KMS-11 (cell line): ENCODE results near the gene LRRC74A.

Experiments
- H2AFZ ChIP-seq: fragments of 200-600 bp; sonication (generic); 2 replicates; pipeline ENCODE4 v1.6.1; 2016; ENCODE audit warnings: antibody characterized with exemption, mixed run types, low read depth
- H3K27ac ChIP-seq: fragments of 200-600 bp; sonication (generic); 2 replicates; pipeline ENCODE4 v1.6.1; 2016; ENCODE audit warnings: mild to moderate bottlenecking, mixed run types
- H3K27me3 ChIP-seq: fragments of 200-600 bp; sonication (generic); 2 replicates; pipeline ENCODE4 v1.6.1; 2017; ENCODE audit warnings: mild to moderate bottlenecking, low read depth, mixed run types, moderate library complexity; ENCODE audit not compliant: insufficient read depth
- H3K36me3 ChIP-seq: fragments of 200-600 bp; sonication (generic); 2 replicates; pipeline ENCODE4 v1.6.1; 2017; ENCODE audit warnings: mild to moderate bottlenecking, mixed run types; ENCODE audit not compliant: insufficient read depth
- H3K4me1 ChIP-seq: fragments of 200-600 bp; sonication (generic); 2 replicates; pipeline ENCODE4 v1.6.1; 2016; ENCODE audit warnings: mild to moderate bottlenecking, low read depth, mixed run types; ENCODE audit not compliant: poor library complexity, severe bottlenecking
- H3K4me2 ChIP-seq: fragments of 200-600 bp; sonication (generic); 2 replicates; pipeline ENCODE4 v1.7.0; 2016; ENCODE audit warnings: mild to moderate bottlenecking, mixed run types
- H3K4me3 ChIP-seq: fragments of 200-600 bp; sonication (generic); IDR thresholded peaks from 2 replicates; pipeline ENCODE4 v1.6.1; 2017; ENCODE audit warnings: low read depth, low read length, mixed read lengths; ENCODE audit not compliant: insufficient read depth
- H3K79me2 ChIP-seq: fragments of 200-600 bp; sonication (generic); 2 replicates; pipeline ENCODE4 v1.6.1; 2016; ENCODE audit warnings: low read depth, mixed run types; ENCODE audit not compliant: insufficient read depth
- H3K9ac ChIP-seq: fragments of 200-600 bp; sonication (generic); 2 replicates; pipeline ENCODE4 v1.6.1; 2016; ENCODE audit warnings: mild to moderate bottlenecking, mixed run types
- H4K20me1 ChIP-seq: fragments of 200-600 bp; sonication (generic); 2 replicates; pipeline ENCODE4 v1.6.1; 2016; ENCODE audit warnings: mild to moderate bottlenecking, mixed run types; ENCODE audit not compliant: insufficient read depth
- CTCF ChIP-seq: fragments of 200-600 bp; sonication (generic); conservative IDR thresholded peaks from 2 replicates; pipeline ENCODE4 v1.6.1; 2017; ENCODE audit warnings: low read depth, mild to moderate bottlenecking, antibody characterized with exemption, low read length, moderate library complexity, mixed read lengths

LRRC74A gene

GRCh38 chr14:76812422-76813383 is 13.5 kb upstream of the LRRC74A start, which contains the start of gene ANGEL1:
TSS of gene ANGEL1 (minus strand) at chr14:76812882. CDS start at chr14:76812827, 55 bp downstream.
- H3K4me3 ChIP-seq, result no peak within 1 kb of the TSS
- H3K27me3 ChIP-seq, result no peaks in the 10 kb centered on the region
- no peaks in the 10 kb centered on the region for H3K36me3 ChIP-seq
- TF ChIP-seq CTCF, result no peak
- peak within 1 kb of the TSS; percentile 61 for H3K9ac ChIP-seq
- H3K79me2 ChIP-seq, result no peaks in the 10 kb centered on the region
- H2AFZ ChIP-seq, result peak within 1 kb of the TSS; percentile 83
- H3K4me1 ChIP-seq, result peaks cover 11% of the 10 kb centered on the region
- H3K27ac ChIP-seq, result peak within 1 kb of the TSS; percentile 26
- no peaks in the 10 kb centered on the region for H4K20me1 ChIP-seq
- peak within 1 kb of the TSS; percentile 52 for H3K4me2 ChIP-seq

DNA sequence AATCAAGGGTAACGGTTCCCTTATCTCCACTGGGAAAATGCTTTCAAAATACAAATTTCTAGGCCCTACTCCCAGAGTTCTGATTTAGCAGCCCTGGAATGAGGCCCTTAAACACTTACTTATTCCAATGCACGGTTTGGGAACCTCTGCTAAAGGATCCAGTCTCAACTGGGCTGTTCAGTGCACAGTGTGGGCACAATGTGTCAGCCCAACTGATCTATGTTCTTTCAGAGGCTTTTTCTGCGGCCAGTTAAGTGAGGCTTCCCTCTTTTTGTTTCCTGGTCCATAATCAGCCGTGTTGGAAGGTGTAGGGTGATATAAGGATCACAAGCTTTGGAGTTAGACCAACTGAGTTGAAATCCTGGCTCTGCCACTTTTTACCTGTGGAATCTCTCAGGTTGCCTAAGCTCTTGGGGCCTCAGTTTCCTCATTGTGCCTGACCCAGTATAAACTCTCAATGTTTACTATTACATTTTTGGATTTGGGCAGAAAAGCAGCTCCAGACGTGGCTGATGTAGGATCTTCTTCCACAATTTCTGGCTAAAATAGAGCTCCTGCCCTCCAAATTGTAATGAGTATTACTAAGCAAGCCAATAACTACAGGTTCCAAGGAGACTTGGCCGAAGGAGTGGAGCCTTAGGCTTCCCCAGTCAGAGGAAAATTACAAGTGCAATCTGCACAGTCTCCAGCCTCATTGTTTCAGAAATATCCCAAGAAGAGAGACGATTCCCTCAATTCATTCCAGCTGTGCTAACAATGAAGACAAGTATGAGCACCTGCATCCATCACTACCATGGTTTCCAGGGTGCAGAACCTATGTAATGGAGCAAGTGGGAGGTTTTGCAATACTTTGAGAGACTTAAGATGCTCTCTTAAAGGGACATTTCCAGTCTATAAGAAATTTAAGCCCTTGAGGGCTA is 11.2 kb upstream of the LRRC74A start:
- Histone ChIP-seq H3K9ac (no peak overlapping the region), H4K20me1 (no peaks in the 10 kb centered on the region), H3K27me3 (no peaks in the 10 kb centered on the region), H3K4me3 (no peak overlapping the region), H3K4me2 (no peak overlapping the region), H3K36me3 (no peaks in the 10 kb centered on the region), H3K27ac (no peak overlapping the region), H2AFZ (no peak overlapping the region), H3K4me1 (peaks cover 11% of the 10 kb centered on the region), H3K79me2 (no peaks in the 10 kb centered on the region)
- TF ChIP-seq CTCF, result no peak

GRCh38 chr14:76820700-76821099 is 5.5 kb upstream of the LRRC74A start:
- no peak overlapping the region for H3K9ac ChIP-seq
- no peak for TF ChIP-seq CTCF
- H3K4me1 ChIP-seq, result no peaks in the 10 kb centered on the region

DNA sequence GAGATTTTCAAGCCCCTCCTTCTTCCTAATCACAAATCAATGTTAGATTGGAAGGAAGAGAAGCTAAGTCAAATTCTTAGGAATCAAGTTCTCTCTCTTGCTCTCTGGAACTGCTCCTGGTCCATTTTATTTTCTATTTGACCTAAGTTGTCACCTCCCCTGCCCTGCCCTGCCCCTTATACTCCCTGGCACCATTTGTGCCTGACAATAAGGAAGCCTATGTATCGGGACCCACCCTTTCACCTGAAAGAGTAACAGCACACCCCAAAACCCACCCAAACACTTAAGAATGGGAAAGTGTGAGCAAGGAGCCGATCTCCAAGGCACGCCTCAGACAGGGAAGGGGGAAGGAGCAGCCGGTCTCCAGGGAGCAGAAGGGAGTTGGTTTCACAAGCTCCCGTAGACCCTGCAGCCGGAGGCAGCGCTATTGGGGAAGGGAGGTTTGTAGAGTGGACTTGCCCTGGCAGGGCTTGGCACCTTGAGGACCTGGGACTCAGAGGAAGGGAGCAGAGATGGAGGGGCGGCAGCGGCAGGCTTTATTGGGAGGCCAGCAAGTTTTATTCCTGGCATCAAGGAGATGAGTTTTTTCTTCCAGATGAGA is 1.6 kb downstream of the LRRC74A start:
- H3K4me2 ChIP-seq, result no peak overlapping the region
- H4K20me1 ChIP-seq, result no peaks in the 10 kb centered on the region
- H3K27me3 ChIP-seq, result no peaks in the 10 kb centered on the region
- TF ChIP-seq CTCF, result no peak
- no peaks in the 10 kb centered on the region for H3K4me1 ChIP-seq
- no peak overlapping the region for H3K4me3 ChIP-seq
- H3K79me2 ChIP-seq, result no peaks in the 10 kb centered on the region
- H2AFZ ChIP-seq, result no peak overlapping the region
- no peak overlapping the region for H3K9ac ChIP-seq
- no peak overlapping the region for H3K27ac ChIP-seq
- H3K36me3 ChIP-seq, result no peaks in the 10 kb centered on the region

More at GRCh38 chr14:76820700-76821099, 5.5 kb upstream of the LRRC74A start:
- H4K20me1 ChIP-seq, result no peaks in the 10 kb centered on the region
- no peak overlapping the region for H3K27ac ChIP-seq
- no peak overlapping the region for H2AFZ ChIP-seq
- no peaks in the 10 kb centered on the region for H3K27me3 ChIP-seq
- no peaks in the 10 kb centered on the region for H3K79me2 ChIP-seq
- no peak overlapping the region for H3K4me2 ChIP-seq
- no peak overlapping the region for H3K4me3 ChIP-seq
- no peaks in the 10 kb centered on the region for H3K36me3 ChIP-seq
